ENCODE measurements around the gene LCAT. TPM values are rescaled to one million over a fixed set of nuclear protein-coding genes. Genes with fewer than 3 reads are reported as not detected.

Gene LCAT, protein sequence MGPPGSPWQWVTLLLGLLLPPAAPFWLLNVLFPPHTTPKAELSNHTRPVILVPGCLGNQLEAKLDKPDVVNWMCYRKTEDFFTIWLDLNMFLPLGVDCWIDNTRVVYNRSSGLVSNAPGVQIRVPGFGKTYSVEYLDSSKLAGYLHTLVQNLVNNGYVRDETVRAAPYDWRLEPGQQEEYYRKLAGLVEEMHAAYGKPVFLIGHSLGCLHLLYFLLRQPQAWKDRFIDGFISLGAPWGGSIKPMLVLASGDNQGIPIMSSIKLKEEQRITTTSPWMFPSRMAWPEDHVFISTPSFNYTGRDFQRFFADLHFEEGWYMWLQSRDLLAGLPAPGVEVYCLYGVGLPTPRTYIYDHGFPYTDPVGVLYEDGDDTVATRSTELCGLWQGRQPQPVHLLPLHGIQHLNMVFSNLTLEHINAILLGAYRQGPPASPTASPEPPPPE
- total RNA-seq, result 6.5 and 10.4 TPM in 2 replicates

GRCh38 chr16:67943619-67944504 is at the start of gene LCAT:
Gene LCAT, minus strand, starts transcription at chr16:67944120. Its CDS starts 19 bp downstream, at chr16:67944101.

GRCh38 chr16:67979955-67980678 is 36.2 kb upstream of the LCAT start, which contains the start of gene DPEP3:
Gene DPEP3, minus strand, starts transcription at chr16:67980499. Its CDS starts 119 bp downstream, at chr16:67980380.

DNA sequence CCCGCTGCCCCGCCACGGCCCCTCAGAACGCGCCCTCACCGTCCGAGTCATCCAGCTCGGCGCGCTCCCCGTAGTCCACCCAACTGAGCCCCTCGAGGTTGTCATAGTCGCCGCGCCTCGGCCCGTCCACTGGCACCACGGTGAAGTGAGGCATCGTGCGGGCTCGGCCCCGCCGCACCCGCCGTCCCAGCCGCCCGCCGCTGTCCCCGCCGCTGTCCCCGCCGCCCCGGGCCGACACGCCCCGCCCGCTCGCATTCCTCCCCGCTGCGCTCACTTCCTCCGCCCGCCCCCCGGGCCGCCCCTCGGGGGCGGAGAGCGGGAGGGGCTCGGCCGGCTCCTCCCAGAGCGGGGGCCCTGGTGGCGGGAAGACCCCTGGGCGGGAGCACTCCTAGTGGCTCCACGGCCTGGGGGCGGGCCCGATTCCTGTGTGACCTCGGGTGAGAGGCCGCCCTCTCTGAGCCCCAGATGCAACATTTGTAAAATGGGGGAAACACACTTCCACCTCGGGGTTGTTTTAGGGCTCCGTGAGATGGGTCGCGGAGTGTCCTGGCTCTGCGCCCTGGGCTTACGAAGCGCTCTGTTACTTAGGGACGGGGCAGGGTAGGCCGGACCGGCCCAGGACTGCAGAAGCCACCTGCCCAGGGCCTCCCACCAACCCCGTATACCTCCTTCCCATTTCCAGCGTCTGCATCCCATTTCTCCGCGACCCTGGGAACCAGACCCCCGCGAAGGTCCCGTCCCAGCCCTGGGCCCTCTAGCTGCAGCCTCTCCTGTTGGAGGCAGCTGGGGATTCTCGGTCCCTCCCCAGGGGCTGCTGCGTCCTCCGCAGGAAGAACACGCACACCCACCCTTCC is 24.7 kb upstream of the LCAT start, which contains the start of gene SLC12A4:
Gene SLC12A4 (minus strand): TSS at position 238 of the 854 bp plus-strand sequence. CDS start 84 bp downstream, at position 154.

GRCh38 chr16:67936124-67936879 is 7.6 kb downstream of the LCAT start, which contains the start of gene PSMB10:
Gene PSMB10, minus strand, starts transcription at chr16:67936850. Its CDS starts 101 bp downstream, at chr16:67936749.

DNA sequence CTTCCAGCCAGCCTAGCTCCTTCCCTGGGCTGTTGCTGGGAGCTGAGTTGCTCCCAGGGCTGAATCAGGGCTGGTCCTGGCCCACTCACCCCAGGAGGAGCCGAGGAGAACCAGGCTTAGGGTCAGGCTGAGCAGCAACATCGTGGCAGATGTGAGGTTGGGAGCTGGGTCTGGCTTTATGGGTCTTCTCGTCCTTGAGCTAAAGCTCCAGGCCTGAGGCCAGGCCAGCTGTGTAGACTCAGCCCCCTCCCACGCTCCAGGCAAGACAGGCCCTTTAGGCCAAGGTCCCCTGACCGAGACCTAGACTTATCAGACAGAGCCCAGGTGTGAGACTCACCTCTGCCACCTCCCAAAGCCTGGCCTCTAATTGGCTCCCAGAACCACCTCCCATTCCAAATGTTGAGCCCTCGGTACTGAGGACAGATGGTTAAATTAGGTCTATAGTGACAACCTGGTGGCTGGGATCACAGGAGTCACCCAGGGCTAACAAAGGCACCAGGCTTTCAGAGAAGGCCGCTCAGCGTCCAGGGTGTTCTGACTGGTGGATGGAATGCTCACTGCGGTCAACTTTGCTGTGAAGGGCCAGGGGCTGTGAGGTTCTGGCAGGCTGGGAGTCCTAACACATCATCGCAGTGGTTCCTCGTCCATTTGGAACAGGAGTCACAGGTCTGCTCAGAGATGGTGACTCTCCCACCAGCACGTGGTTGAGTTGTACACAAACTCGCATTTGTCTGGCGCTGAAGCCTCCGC is 12.0 kb downstream of the LCAT start, which contains the start of gene CTRL:
Gene CTRL (minus strand): TSS at position 151 of the 750 bp plus-strand sequence. CDS start 10 bp downstream, at position 141.

DNA sequence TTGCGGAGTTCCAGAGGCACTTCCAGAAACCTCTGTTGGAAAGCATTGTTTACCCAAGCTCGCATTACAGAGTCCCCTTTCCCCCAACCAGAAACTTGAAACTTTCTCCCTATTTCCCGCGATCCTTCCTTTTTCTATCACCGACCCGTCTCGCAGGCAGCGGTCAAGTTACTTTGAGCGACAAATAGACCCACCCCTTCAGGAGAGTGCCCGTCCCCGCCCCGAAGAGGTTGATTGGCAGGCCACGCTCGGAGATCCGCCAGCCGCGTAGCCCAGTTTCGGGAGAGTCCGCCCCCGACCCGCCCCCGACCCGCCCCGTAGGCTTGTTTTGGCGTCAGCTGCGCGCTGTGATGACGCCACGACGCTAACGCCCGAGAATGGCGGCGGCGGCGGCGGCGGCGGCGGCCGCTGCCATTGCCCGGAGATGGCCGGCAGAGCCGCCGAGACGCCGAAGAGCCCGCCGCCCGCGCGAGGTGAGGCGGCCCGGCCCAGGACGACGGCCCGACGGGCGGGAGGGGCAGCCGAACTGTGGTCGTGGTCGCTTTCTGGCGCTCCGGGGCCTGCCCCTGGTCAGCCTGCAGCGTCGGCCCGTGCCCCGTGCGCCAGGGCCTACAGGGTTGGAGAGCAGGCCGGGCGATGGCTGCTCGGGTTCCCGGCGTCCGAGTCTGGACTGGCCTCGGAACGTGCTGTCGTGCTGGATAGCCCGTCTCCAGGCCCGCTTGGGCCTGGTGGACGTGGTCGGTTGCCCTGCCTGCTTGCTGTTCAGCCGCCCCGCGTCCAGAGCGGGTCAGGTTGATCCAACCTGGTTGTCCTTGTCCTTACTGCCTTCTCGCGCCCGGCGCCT is 50.8 kb downstream of the LCAT start, which contains the start of gene PSKH1:
Gene PSKH1 (plus strand): TSS at position 356 of the 844 bp plus-strand sequence. CDS start 15,496 bp downstream, outside the sequence.

Other genes starting within 250 kb of the LCAT start
- 12.5 and 20.3 TPM in 2 replicates for gene GFOD2, start 224.8 kb downstream of the LCAT start, total RNA-seq
- 3.9 and 7.1 TPM in 2 replicates for gene RANBP10, start 137.6 kb downstream of the LCAT start, total RNA-seq
- gene TSNAXIP1, start 137.2 kb downstream of the LCAT start, total RNA-seq, result 0.32 and 1.5 TPM in 2 replicates
- 31.1 and 35.3 TPM in 2 replicates for gene THAP11, start 101.8 kb downstream of the LCAT start, total RNA-seq
- gene NUTF2, start 97.2 kb downstream of the LCAT start, total RNA-seq, result 73.9 and 178 TPM in 2 replicates
- gene CENPT, start 96.4 kb downstream of the LCAT start, total RNA-seq, result 19.9 and 29.6 TPM in 2 replicates
- 46.9 and 83.3 TPM in 2 replicates for gene EDC4, start 71.1 kb downstream of the LCAT start, total RNA-seq
- gene NRN1L, start 59.2 kb downstream of the LCAT start, total RNA-seq, result not detected in 2 replicates
- 27.6 and 28.9 TPM in 2 replicates for gene PSKH1, start 50.9 kb downstream of the LCAT start, total RNA-seq
- under 0.01 and 0.51 TPM in 2 replicates for gene CTRL, start 12.3 kb downstream of the LCAT start, total RNA-seq
- 22.0 and 46.3 TPM in 2 replicates for gene PSMB10, start 7.3 kb downstream of the LCAT start, total RNA-seq
- 119 and 195 TPM in 2 replicates for gene SLC12A4, start 24.5 kb upstream of the LCAT start, total RNA-seq
- gene DPEP3, start 36.4 kb upstream of the LCAT start, total RNA-seq, result not detected in 2 replicates
- gene DPEP2, start 55.4 kb upstream of the LCAT start, total RNA-seq, result not detected in 2 replicates
- gene DPEP2NB, start 71.8 kb upstream of the LCAT start, total RNA-seq, result not detected in 2 replicates
- 7.3 and 8.3 TPM in 2 replicates for gene DDX28, start 79.1 kb upstream of the LCAT start, total RNA-seq
- gene DUS2, start 79.2 kb upstream of the LCAT start, total RNA-seq, result 12.5 and 21.1 TPM in 2 replicates
- 8.3 and 12.4 TPM in 2 replicates for gene NFATC3, start 141.2 kb upstream of the LCAT start, total RNA-seq